Measurements from ENCODE around the gene CCNI.
"Not testable (repeated sequence)": the region's sequence is repeated elsewhere in the genome, so short reads cannot be mapped to it uniquely, and the experiment has no call there.

Gene CCNI

DNA sequence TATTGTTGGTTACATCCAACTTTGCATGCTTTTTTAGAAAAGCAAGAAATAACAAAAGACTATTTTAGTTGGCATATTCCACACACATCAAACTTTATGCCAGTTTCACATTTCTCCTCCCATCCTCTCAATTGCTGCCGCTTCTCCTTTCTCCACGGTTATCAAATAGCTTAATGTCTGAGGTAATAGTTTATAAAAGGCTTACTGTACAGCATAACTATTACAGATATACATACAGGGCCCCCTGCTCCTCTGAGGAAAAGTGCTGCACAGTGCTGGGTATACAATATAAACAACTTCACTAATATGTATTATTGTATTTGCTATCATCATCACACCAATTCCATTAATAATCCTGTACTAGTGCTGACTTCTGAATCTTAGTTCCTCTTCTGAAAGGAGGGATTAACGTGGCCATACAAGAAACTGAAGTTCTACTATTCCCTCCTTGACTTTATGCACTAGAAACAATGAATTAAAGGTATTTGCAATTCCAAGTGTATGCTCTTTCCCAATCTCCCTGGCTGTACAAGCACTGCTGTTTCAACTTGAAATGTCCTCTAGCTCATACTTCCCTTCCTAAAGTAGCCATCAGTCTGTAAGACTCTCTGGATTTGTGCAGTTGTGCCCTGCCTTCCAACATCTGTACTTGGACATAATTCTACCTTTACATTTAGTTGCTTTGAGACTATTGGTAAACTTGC lies 2.5 kb downstream of the CCNI start:
- H3K4me1 Mint-ChIP-seq (ENCODE audit: low read depth) = peaks cover 66% of the 10 kb centered on the region

GRCh38 chr4:77072195-77072753 lies 3.5 kb downstream of the CCNI start:
- H3K4me1 Mint-ChIP-seq (ENCODE audit: low read depth) = peaks cover 59% of the 10 kb centered on the region
- H3K4me3 Mint-ChIP-seq = peak overlapping the region; percentile 53
- no peaks in the 10 kb centered on the region for H3K9me3 Mint-ChIP-seq
- peak overlapping the region; percentile 11 for H3K27ac Mint-ChIP-seq
- peaks cover 39% of the 10 kb centered on the region for H3K36me3 Mint-ChIP-seq (ENCODE audit: low read depth)
- H3K27me3 Mint-ChIP-seq = peaks cover 7% of the 10 kb centered on the region

More for the DNA sequence above, 2.5 kb downstream of the CCNI start:
- Mint-ChIP-seq H3K27me3 (peaks cover 7% of the 10 kb centered on the region), H3K9me3 (no peaks in the 10 kb centered on the region), H3K4me3 (no peak overlapping the region), H3K27ac (no peak overlapping the region), H3K36me3 (ENCODE audit: low read depth) (peaks cover 39% of the 10 kb centered on the region)

- Mint-ChIP-seq H3K36me3 (ENCODE audit: low read depth) (peaks cover 45% of the 10 kb centered on the region), H3K27ac (peak overlapping the region; percentile 57), H3K4me3 (peak overlapping the region; percentile 7), H3K4me1 (ENCODE audit: low read depth) (peaks cover 45% of the 10 kb centered on the region)
- H3K27me3 Mint-ChIP-seq, H3K9me3 Mint-ChIP-seq: not testable (repeated sequence)
These were observed 6.3 kb downstream of the CCNI start for GRCh38 chr4:77069514-77069913.

- H3K9me3 Mint-ChIP-seq = no peaks in the 10 kb centered on the region
- no peaks in the 10 kb centered on the region for H3K27me3 Mint-ChIP-seq
- no peak overlapping the region for H3K4me3 Mint-ChIP-seq
- no peak overlapping the region for H3K27ac Mint-ChIP-seq
- H3K36me3 Mint-ChIP-seq (ENCODE audit: low read depth) = peaks cover 66% of the 10 kb centered on the region
- H3K4me1 Mint-ChIP-seq (ENCODE audit: low read depth) = peaks cover 35% of the 10 kb centered on the region
These were observed 10.4 kb downstream of the CCNI start for GRCh38 chr4:77065382-77065781.

DNA sequence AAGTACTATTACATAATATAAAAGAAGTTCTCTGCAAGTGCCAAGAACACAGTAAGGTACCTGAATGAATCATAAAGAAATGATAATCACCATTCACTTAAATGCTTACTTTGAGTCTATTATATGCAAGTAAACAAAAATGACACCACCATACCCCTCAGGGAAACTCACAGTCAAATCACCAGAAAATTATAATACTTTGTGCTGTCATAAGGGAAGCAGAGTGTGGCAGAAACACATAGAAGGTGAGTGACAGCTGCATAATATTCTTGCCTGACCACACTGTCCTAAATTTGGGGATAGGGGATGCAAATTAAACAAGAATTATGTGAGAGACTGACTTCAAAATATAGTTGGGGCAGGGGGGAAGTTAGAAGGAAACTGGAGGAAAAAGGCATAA lies 12.9 kb downstream of the CCNI start:
- no peak overlapping the region for H3K4me3 Mint-ChIP-seq
- H3K4me1 Mint-ChIP-seq (ENCODE audit: low read depth) = peaks cover 17% of the 10 kb centered on the region
- peak overlapping the region; percentile 45 for H3K27ac Mint-ChIP-seq
- no peaks in the 10 kb centered on the region for H3K27me3 Mint-ChIP-seq
- no peaks in the 10 kb centered on the region for H3K9me3 Mint-ChIP-seq
- H3K36me3 Mint-ChIP-seq (ENCODE audit: low read depth) = peaks cover 69% of the 10 kb centered on the region

DNA sequence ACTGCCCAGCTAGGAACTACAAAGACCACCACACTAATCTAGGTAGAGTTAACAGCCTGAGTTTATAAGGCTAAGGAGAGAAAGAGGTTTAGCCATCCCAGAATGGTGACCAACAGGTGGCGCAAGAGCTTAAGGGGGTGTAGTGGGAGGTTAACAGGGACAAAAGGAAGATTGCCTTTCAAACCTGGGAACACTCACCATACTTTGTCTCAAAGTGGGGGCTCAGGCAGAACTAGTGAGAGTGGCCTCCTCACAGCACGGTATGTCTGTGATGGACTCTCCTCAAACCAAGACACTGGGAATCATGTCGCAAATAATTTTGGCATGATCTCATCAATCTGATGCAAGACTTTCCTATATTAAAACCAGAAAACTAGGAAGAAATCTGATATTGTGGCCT lies 23.4 kb downstream of the CCNI start:
- Mint-ChIP-seq H3K9me3 (no peaks in the 10 kb centered on the region), H3K36me3 (ENCODE audit: low read depth) (peaks cover 80% of the 10 kb centered on the region), H3K27ac (peak overlapping the region; percentile 45), H3K4me3 (no peak overlapping the region), H3K4me1 (ENCODE audit: low read depth) (peaks cover 11% of the 10 kb centered on the region), H3K27me3 (no peaks in the 10 kb centered on the region)

GRCh38 chr4:77050962-77051361 lies 24.8 kb downstream of the CCNI start:
- Mint-ChIP-seq H3K4me3 (no peak overlapping the region), H3K36me3 (ENCODE audit: low read depth) (peaks cover 80% of the 10 kb centered on the region), H3K27me3 (no peaks in the 10 kb centered on the region), H3K9me3 (no peaks in the 10 kb centered on the region), H3K27ac (peak overlapping the region; percentile 49), H3K4me1 (ENCODE audit: low read depth) (peaks cover 11% of the 10 kb centered on the region)

- Mint-ChIP-seq H3K27ac (no peak overlapping the region), H3K36me3 (ENCODE audit: low read depth) (peaks cover 52% of the 10 kb centered on the region), H3K9me3 (no peaks in the 10 kb centered on the region), H3K4me3 (no peak overlapping the region), H3K4me1 (ENCODE audit: low read depth) (peaks cover 18% of the 10 kb centered on the region), H3K27me3 (no peaks in the 10 kb centered on the region)
These were observed 28.8 kb downstream of the CCNI start for GRCh38 chr4:77047037-77047436.

- no peaks in the 10 kb centered on the region for H3K9me3 Mint-ChIP-seq
- no peak overlapping the region for H3K4me3 Mint-ChIP-seq
- H3K4me1 Mint-ChIP-seq (ENCODE audit: low read depth) = peaks cover 26% of the 10 kb centered on the region
- no peak overlapping the region for H3K27ac Mint-ChIP-seq
- peaks cover 44% of the 10 kb centered on the region for H3K36me3 Mint-ChIP-seq (ENCODE audit: low read depth)
- H3K27me3 Mint-ChIP-seq = no peaks in the 10 kb centered on the region
These were observed 30.3 kb downstream of the CCNI start for GRCh38 chr4:77045490-77045889.

DNA sequence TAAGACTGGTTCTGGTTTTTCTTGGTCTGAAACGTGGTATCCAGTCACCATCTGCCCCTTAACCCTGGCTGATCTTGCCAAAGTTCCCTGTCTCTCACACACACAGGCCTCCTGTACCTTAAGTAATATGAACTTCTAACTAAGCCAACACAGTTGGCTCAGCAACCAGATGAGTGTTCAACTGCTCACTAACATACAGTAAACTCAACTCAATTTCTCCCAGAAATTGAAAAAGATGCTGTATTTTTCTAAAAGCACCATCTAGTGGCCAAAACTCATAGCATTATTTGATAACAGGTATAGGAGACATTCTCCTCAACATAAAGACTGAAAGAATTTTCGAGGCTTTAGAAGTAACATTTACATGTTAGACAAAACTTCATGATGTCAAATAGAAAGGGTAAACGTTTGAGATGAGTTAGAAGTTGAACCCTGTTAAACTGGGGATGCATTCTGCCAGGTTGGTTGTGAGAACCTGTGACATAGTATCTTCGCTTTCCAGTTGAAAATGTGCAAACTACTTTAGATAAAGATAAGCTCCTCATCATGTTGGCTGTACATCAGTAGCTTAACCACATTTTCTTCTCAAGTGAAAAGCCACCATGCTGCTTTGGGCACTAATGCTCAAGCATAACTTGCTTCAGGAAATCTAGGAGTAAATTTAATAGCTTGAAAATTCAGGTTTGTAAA lies 31.2 kb downstream of the CCNI start:
- Mint-ChIP-seq H3K9me3 (no peaks in the 10 kb centered on the region), H3K27ac (no peak overlapping the region), H3K4me1 (ENCODE audit: low read depth) (peaks cover 28% of the 10 kb centered on the region), H3K27me3 (no peaks in the 10 kb centered on the region), H3K4me3 (no peak overlapping the region), H3K36me3 (ENCODE audit: low read depth) (peaks cover 44% of the 10 kb centered on the region)

DNA sequence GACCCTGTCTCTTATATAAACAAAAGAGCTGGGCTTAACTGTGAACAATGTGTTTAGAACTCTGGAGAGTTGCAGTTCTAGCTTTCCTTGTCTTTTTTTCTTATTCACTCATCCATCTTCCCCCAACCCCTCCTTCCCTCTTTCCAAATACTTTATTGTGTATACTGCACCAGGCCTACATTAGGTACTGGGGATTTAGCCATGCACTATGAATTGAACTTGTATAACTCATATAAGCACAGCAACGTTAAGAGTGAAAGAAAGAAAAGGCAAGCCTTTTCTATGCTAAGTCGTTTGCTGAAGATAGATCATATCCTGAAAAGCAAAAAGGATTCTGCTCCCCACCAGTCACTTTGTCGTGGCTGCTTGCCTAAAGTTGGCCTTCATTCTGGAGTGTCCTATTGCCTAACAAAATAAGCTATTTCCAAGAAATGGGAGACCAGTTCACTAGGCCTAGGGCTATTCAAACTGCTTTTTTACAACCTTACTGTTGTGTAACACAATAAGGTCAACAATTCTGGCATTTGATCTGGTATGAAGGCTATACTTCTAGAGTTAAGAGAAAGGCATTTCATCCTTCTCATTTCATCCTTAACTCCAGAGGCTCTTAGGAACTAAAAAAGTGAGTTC lies 32.2 kb downstream of the CCNI start:
- Mint-ChIP-seq H3K9me3 (no peaks in the 10 kb centered on the region), H3K27me3 (no peaks in the 10 kb centered on the region), H3K4me1 (ENCODE audit: low read depth) (peaks cover 28% of the 10 kb centered on the region), H3K4me3 (no peak overlapping the region), H3K27ac (no peak overlapping the region), H3K36me3 (ENCODE audit: low read depth) (peaks cover 46% of the 10 kb centered on the region)

DNA sequence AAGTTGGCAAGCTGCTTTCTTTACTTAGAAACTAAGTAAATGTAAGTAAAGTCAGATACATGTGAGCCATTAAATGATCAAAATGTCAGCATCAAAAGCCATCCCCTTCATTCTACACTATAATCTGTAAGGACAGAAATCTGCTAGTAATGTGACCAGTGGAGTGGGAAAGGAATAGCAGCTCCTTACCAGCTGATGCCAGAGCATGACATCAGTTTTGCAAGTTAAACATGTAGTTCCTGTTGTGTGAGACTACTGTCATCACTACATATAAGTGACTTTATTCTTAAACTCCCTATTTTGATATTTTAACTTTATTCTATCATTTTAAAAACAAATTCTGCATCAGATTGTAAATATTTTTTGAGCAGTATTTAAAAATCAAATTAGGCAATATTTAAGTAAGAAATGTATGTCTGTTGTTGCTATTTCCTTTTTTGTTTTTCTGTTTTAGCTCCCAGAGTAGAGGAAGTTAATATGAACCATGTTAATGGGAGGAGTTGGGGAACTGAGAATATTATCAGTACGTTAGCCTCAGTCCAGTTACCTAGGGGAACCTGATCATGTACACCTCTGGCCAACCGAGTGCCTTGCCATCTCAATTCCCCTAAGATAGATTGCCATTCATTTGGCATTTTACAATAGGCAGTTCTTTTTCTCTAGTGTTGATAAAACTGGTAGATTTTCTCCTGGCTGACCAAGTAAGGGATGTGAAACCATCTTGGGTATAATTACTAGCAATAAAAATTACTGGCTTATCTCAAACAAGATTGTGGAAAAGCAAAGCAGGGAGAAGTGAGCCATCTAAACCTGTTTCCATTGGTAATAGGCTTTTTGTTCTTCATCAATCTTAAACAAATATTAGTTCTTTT lies 34.7 kb downstream of the CCNI start:
- Mint-ChIP-seq H3K27ac (no peak overlapping the region), H3K36me3 (ENCODE audit: low read depth) (peaks cover 44% of the 10 kb centered on the region), H3K4me1 (ENCODE audit: low read depth) (peaks cover 25% of the 10 kb centered on the region)

DNA sequence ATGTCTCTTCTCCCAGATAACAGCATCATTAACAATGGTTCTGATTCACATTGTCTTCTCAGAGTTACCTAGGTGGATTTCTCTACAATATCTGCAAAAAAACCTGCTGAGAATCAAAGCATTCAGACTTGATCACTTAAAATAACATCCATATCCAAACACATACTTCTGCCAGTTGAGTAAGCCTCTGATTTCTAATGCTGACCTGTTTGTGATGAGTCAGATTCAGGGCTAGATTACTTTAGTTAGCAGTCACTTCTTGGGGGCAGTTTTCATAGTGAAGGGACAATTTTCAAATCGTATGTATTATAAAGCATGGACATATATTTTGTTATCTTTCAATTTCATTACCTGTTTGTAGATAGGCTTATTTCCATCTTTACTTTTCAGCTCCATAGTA lies 35.5 kb downstream of the CCNI start:
- Mint-ChIP-seq H3K27me3 (no peaks in the 10 kb centered on the region), H3K36me3 (ENCODE audit: low read depth) (peaks cover 50% of the 10 kb centered on the region), H3K4me3 (no peak overlapping the region), H3K4me1 (ENCODE audit: low read depth) (peaks cover 23% of the 10 kb centered on the region), H3K9me3 (no peaks in the 10 kb centered on the region), H3K27ac (no peak overlapping the region)

More for the DNA sequence above, 34.7 kb downstream of the CCNI start:
- no peaks in the 10 kb centered on the region for H3K27me3 Mint-ChIP-seq
- H3K9me3 Mint-ChIP-seq = no peaks in the 10 kb centered on the region
- no peak overlapping the region for H3K4me3 Mint-ChIP-seq

GRCh38 chr4:77039796-77040195 lies 36.0 kb downstream of the CCNI start:
- H3K9me3 Mint-ChIP-seq = no peaks in the 10 kb centered on the region
- no peaks in the 10 kb centered on the region for H3K27me3 Mint-ChIP-seq
- no peak overlapping the region for H3K4me3 Mint-ChIP-seq
- H3K36me3 Mint-ChIP-seq (ENCODE audit: low read depth) = peaks cover 54% of the 10 kb centered on the region
- peaks cover 18% of the 10 kb centered on the region for H3K4me1 Mint-ChIP-seq (ENCODE audit: low read depth)
- H3K27ac Mint-ChIP-seq = no peak overlapping the region

Measured in stimulated activated naive CD8-positive, alpha-beta T cell treated with anti-CD3 and anti-CD28 coated beads, Interleukin-15, Interleukin-2, amounts not matched to agents 100 ng/mL and 50 ng/mL, for 24 hours (primary cell).